Kidney epithelial cell (primary cell): ENCODE measurements around the gene IMPA2. TPM values are rescaled to one million over a fixed set of nuclear protein-coding genes. Genes with fewer than 3 reads are reported as not detected.

Source experiments
- DNase-seq: peaks from one replicate; pipeline ENCODE4 v3.0.0-alpha.2; 2010; ENCODE audit warnings: low read depth
- H3K27me3 ChIP-seq: 2 replicates; pipeline ENCODE4 v1.6.0; 2011; ENCODE audit warnings: low read length; ENCODE audit not compliant: control insufficient read depth, insufficient read depth
- H3K36me3 ChIP-seq: 2 replicates; pipeline ENCODE4 v1.5.1; 2011; ENCODE audit warnings: low read length; ENCODE audit not compliant: control insufficient read depth, insufficient read depth
- H3K4me3 ChIP-seq: 2 replicates; pipeline ENCODE4 v1.5.1; 2011; ENCODE audit warnings: low read depth, mild to moderate bottlenecking, control low read depth, low read length
- CTCF ChIP-seq: IDR thresholded peaks from 2 replicates; pipeline ENCODE4 v1.5.1; 2011; ENCODE audit warnings: mild to moderate bottlenecking, moderate library complexity, low read length, control low read depth, inconsistent platforms; ENCODE audit not compliant: insufficient read depth, poor library complexity, severe bottlenecking
- total RNA-seq: library from RNA; depleted of rRNA; stranded (reverse); fragments of >200 nt; gene quantifications from 2 replicates; pipeline ENCODE4 v1.2.3, GENCODE V29; 2015

Gene IMPA2
- total RNA-seq, 1 donor from 2014 or later = 24.9 TPM

- no peak for DNase-seq
- no peaks in the 10 kb centered on the region for H3K36me3 ChIP-seq
- H3K4me3 ChIP-seq = no peak overlapping the region
- TF ChIP-seq CTCF = no peak
- H3K27me3 ChIP-seq = no peaks in the 10 kb centered on the region
Observed at GRCh38 chr18:12052866-12053265, 71.6 kb downstream of the IMPA2 start.

GRCh38 chr18:12053289-12053688 is 72.0 kb downstream of the IMPA2 start:
- no peak overlapping the region for H3K4me3 ChIP-seq
- no peak for DNase-seq
- no peak for TF ChIP-seq CTCF
- H3K36me3 ChIP-seq = no peaks in the 10 kb centered on the region
- no peaks in the 10 kb centered on the region for H3K27me3 ChIP-seq

- no peak for DNase-seq
- H3K4me3 ChIP-seq = no peak overlapping the region
- no peak for TF ChIP-seq CTCF
- no peaks in the 10 kb centered on the region for H3K27me3 ChIP-seq
- H3K36me3 ChIP-seq = no peaks in the 10 kb centered on the region
Observed at GRCh38 chr18:12056034-12056883, 75.0 kb downstream of the IMPA2 start.

- no peaks in the 10 kb centered on the region for H3K36me3 ChIP-seq
- no peak for DNase-seq
- no peaks in the 10 kb centered on the region for H3K27me3 ChIP-seq
- H3K4me3 ChIP-seq = no peak overlapping the region
- TF ChIP-seq CTCF = no peak
Observed at GRCh38 chr18:12056884-12057402, 75.6 kb downstream of the IMPA2 start.

- Histone ChIP-seq H3K36me3 (no peaks in the 10 kb centered on the region), H3K4me3 (no peak overlapping the region), H3K27me3 (no peaks in the 10 kb centered on the region)
- TF ChIP-seq CTCF = no peak
- no peak for DNase-seq
Observed at GRCh38 chr18:12057419-12058039, 76.2 kb downstream of the IMPA2 start.
